ENCODE results near the gene ZNF445. TPM values are rescaled to one million over a fixed set of nuclear protein-coding genes. Genes with fewer than 3 reads are reported as not detected.

The ZNF445 gene
- total RNA-seq, 1 donor from 2014 or later: 54.1 TPM

DNA sequence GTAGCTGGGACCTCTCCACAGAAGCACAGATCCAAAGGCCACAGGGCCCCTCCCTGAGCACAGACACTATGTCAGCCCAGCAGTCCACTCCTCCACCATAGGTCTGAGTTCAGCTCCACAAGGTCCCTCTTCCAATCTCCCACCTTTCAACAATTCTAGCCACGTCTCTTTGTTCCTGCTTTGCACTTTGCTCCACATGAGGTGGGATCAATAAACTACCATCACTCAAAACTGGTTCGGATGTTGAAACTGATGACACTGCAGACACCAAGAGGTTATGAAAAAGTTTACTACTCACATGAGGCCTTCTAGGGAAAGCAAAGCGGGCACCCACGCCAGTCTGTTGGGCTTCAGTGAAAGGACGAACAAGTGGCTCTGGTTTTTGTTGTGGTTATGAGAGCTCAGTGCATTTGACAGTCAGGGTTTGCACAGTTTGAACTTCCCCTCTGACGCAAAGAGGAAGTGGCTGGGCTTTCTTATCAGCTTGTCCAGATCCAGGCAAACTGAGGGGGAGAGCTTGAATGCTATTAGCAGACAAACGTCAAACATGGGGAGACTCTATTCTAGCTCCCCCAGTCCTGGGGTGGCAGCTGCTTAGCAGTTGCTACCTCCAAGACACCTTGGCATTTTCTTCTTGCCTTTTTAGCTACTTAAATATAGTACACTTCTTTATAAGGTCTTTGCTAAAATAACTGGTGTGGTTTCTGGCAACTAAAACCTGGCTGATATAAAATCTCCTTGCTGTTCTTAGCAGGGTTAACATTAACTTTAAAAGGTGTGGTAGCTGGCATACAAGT is 37.8 kb downstream of the ZNF445 start:
- DNase-seq (ENCODE audit: low spot score in 2 of 2, unreplicated experiment in 2 of 2): no peak
- Mint-ChIP-seq H3K27me3 (ENCODE audit: low read depth) (no peaks in the 10 kb centered on the region), H3K9me3 (no peaks in the 10 kb centered on the region), H3K4me3 (no peak overlapping the region), H3K27ac (peak overlapping the region; percentile 91), H3K36me3 (peaks cover 23% of the 10 kb centered on the region), H3K4me1 (peaks cover 30% of the 10 kb centered on the region)
- TF ChIP-seq, protein P1, sequence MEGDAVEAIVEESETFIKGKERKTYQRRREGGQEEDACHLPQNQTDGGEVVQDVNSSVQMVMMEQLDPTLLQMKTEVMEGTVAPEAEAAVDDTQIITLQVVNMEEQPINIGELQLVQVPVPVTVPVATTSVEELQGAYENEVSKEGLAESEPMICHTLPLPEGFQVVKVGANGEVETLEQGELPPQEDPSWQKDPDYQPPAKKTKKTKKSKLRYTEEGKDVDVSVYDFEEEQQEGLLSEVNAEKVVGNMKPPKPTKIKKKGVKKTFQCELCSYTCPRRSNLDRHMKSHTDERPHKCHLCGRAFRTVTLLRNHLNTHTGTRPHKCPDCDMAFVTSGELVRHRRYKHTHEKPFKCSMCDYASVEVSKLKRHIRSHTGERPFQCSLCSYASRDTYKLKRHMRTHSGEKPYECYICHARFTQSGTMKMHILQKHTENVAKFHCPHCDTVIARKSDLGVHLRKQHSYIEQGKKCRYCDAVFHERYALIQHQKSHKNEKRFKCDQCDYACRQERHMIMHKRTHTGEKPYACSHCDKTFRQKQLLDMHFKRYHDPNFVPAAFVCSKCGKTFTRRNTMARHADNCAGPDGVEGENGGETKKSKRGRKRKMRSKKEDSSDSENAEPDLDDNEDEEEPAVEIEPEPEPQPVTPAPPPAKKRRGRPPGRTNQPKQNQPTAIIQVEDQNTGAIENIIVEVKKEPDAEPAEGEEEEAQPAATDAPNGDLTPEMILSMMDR (IDR thresholded peaks at IDR 0.05; ENCODE audit: unreplicated experiment): no peak

- H3K27me3 Mint-ChIP-seq (ENCODE audit: low read depth): no peaks in the 10 kb centered on the region
- H3K27ac Mint-ChIP-seq: no peak overlapping the region
Observed at GRCh38 chr3:44437800-44438199, 39.7 kb downstream of the ZNF445 start.

GRCh38 chr3:44436181-44436580 is 41.3 kb downstream of the ZNF445 start:
- Mint-ChIP-seq H3K36me3 (peaks cover 6% of the 10 kb centered on the region), H3K4me1 (peaks cover 30% of the 10 kb centered on the region), H3K4me3 (no peak overlapping the region), H3K27me3 (ENCODE audit: low read depth) (no peaks in the 10 kb centered on the region), H3K27ac (no peak overlapping the region), H3K9me3 (no peaks in the 10 kb centered on the region)
- DNase-seq (ENCODE audit: low spot score in 2 of 2, unreplicated experiment in 2 of 2): no peak
- TF ChIP-seq, protein P1 (IDR thresholded peaks at IDR 0.05; ENCODE audit: unreplicated experiment): no peak

More at GRCh38 chr3:44437800-44438199, 39.7 kb downstream of the ZNF445 start:
- Mint-ChIP-seq H3K36me3 (peaks cover 15% of the 10 kb centered on the region), H3K4me3 (no peak overlapping the region), H3K4me1 (peaks cover 30% of the 10 kb centered on the region), H3K9me3 (no peaks in the 10 kb centered on the region)
- TF ChIP-seq, protein P1 (IDR thresholded peaks at IDR 0.05; ENCODE audit: unreplicated experiment): no peak
- no peak for DNase-seq (ENCODE audit: low spot score in 2 of 2, unreplicated experiment in 2 of 2)

GRCh38 chr3:44434834-44435510 is 42.5 kb downstream of the ZNF445 start:
- no peak overlapping the region for H3K4me3 Mint-ChIP-seq

DNA sequence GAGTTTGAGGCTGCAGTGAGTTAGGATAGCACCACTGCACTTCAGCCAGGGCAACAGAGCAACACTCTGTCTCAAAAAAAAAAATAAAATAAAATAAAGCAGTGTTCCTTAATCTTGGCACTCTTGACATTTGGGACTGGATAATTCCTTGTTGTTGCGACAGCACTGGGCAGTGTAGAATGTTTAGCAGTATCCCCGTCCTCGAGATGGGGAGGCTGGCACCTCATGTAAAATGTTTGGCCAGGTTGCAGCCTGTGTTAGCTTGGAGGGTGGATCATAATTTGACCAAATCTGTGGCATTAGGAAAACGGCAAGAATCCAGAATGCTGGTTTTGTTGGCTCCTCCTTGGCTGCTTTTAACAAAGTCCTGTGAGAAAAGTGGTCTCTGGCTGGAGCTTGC is 47.0 kb downstream of the ZNF445 start:
- Mint-ChIP-seq H3K27ac (no peak overlapping the region), H3K4me3 (no peak overlapping the region), H3K9me3 (no peaks in the 10 kb centered on the region), H3K36me3 (no peaks in the 10 kb centered on the region), H3K27me3 (ENCODE audit: low read depth) (no peaks in the 10 kb centered on the region), H3K4me1 (peaks cover 4% of the 10 kb centered on the region)
- DNase-seq (ENCODE audit: low spot score in 2 of 2, unreplicated experiment in 2 of 2): no peak
- TF ChIP-seq, protein P1 (IDR thresholded peaks at IDR 0.05; ENCODE audit: unreplicated experiment): no peak

More at GRCh38 chr3:44434834-44435510, 42.5 kb downstream of the ZNF445 start:
- TF ChIP-seq, protein P1 (IDR thresholded peaks at IDR 0.05; ENCODE audit: unreplicated experiment): no peak
- Mint-ChIP-seq H3K36me3 (peaks cover 6% of the 10 kb centered on the region), H3K9me3 (no peaks in the 10 kb centered on the region), H3K27me3 (ENCODE audit: low read depth) (no peaks in the 10 kb centered on the region), H3K4me1 (peaks cover 23% of the 10 kb centered on the region), H3K27ac (no peak overlapping the region)
- DNase-seq (ENCODE audit: low spot score in 2 of 2, unreplicated experiment in 2 of 2): no peak
